ENCODE measurements around the gene TRMT2A.

The TRMT2A gene

DNA sequence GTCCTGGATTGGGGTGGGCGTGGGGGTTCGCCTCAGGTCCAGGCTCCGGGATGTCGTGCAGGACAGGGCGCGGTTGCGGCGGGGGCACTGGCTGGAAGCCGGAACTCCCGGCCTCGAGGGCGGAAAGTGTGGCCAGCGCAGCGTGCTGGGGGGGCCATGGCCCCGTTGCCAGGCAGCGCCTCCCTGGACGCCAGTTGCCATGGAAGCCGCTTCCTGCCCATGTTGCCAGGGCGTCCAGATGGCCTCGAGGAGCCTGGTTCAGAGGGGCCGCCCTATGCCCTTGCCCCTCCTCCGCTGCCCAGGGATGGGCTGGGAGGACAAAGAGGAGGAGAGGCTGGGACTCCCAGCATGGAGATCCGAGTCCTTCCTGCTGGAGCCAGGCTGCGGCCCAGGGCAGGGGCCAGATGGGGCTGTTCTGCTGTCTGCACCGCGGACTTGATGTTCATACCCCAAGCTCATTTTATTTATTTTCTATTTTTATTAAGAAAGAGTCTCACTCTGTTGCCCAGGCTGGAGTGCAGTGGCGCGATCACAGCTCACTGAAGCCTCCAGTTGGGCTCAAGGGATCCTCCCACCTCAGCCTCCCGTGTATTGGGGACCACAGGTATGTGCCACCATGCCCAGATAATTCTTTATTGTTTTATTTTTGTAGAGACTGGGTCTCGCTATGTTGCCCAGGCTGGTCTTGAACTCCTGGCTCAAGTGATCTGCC is 38.5 kb upstream of the TRMT2A start:
- DNase-seq = no peak
- H3K36me3 Mint-ChIP-seq (ENCODE audit: insufficient read depth) = peaks cover 7% of the 10 kb centered on the region

DNA sequence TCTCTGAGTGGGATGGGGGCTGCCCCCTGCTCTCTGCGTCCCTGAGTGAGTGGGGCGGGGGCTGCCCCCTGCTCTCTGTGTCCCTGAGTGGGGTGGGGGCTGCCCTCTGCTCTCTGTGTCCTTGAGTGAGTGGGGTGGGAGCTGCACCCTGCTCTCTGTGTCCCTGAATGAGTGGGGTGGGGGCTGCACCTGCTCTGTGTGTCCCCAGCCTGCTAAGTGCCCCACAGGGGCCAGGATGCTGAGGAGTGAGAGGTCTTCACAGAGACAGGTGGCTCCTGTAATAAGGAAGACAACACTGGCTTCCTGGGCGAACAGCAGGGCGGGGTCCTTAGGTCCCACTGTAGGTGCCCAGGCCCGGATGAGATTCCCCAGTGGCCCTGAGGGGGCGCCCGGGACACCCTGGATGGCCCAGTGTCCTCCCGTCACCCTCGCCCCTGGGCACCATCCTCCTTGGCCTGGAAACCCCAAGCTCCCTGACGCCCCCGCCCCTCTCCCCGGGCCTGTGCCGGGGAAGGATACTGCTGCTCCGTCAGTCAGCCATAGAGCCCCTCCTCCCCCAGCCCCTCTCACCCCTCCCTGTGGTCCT is 37.7 kb upstream of the TRMT2A start:
- no peak overlapping the region for H3K4me3 Mint-ChIP-seq
- ATAC-seq (replicated peaks) (no peak), DNase-seq (no peak)
- H3K4me1 Mint-ChIP-seq (ENCODE audit: low read depth in 2 of 2) = peaks cover 0 to 4% of the 10 kb centered on the region in 2 donors
- no peaks in the 10 kb centered on the region for H3K9me3 Mint-ChIP-seq
- H3K27ac Mint-ChIP-seq = no peak overlapping the region
- peaks cover 4% of the 10 kb centered on the region for H3K36me3 Mint-ChIP-seq (ENCODE audit: insufficient read depth)
- H3K27me3 Mint-ChIP-seq = peaks cover 0 to 10% of the 10 kb centered on the region in 2 donors

More for the DNA sequence above, 38.5 kb upstream of the TRMT2A start:
- H3K4me1 Mint-ChIP-seq (ENCODE audit: low read depth in 2 of 2) = peaks cover 0 to 4% of the 10 kb centered on the region in 2 donors
- H3K9me3 Mint-ChIP-seq = no peaks in the 10 kb centered on the region
- H3K27me3 Mint-ChIP-seq = peaks cover 0 to 10% of the 10 kb centered on the region in 2 donors
- H3K27ac Mint-ChIP-seq = no peak overlapping the region
- peak; percentile 35 for ATAC-seq (replicated peaks)
- H3K4me3 Mint-ChIP-seq = no peak overlapping the region

DNA sequence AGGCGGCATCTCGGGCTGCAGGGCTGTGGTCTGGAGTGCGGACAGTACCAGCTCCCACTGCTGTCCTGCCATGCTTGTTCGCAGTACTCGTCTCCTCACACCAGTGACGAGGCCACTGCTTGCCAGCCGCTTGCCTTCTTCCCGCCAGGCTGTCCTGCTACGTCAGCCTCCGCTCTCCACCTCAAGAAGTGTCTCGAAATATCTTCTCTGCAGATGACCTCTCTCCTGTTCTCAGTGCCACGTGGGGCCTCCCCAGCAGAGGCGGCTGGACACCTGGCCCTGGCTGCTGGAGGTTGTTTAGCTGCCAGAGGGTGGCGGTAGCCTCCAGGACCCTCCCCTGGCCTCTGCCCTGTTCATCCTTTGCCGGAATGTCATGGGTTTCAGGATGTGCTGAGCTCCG is 36.9 kb upstream of the TRMT2A start:
- no peak for ATAC-seq (replicated peaks)
- Mint-ChIP-seq H3K27ac (no peak overlapping the region), H3K4me1 (ENCODE audit: low read depth in 2 of 2) (peaks cover 0 to 4% of the 10 kb centered on the region in 2 donors)

DNA sequence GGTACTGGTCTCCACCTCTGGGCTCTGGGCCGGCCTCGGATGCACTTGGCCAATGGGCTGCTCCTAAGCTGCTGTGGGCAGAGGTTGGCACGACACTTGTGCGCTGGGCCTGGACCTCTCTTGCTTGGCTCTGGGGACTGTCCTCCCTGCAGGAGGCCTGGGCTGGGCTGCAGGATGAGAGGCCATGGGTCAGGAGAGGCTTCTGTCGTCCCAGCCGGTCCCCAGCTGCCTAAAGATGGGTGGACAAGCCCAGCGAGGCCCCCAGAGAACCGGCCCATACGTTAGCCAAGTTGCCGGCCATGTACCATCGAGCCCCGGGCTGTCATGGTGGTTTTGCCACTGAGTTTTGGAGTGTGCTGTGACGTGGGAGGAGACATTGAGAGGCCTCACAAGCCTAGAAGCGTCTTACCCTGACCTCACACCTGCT is 35.5 kb upstream of the TRMT2A start:
- ATAC-seq (replicated peaks) = no peak
- no peak for DNase-seq
- Mint-ChIP-seq H3K4me1 (ENCODE audit: low read depth in 2 of 2) (peaks cover 0 to 4% of the 10 kb centered on the region in 2 donors), H3K4me3 (no peak overlapping the region), H3K27ac (no peak overlapping the region), H3K27me3 (peaks cover 0 to 10% of the 10 kb centered on the region in 2 donors), H3K36me3 (ENCODE audit: insufficient read depth) (peaks cover 4% of the 10 kb centered on the region), H3K9me3 (no peaks in the 10 kb centered on the region)

More for the DNA sequence above, 36.9 kb upstream of the TRMT2A start:
- Mint-ChIP-seq H3K9me3 (no peaks in the 10 kb centered on the region), H3K27me3 (peaks cover 0 to 10% of the 10 kb centered on the region in 2 donors), H3K36me3 (ENCODE audit: insufficient read depth) (peaks cover 4% of the 10 kb centered on the region), H3K4me3 (no peak overlapping the region)
- no peak for DNase-seq

DNA sequence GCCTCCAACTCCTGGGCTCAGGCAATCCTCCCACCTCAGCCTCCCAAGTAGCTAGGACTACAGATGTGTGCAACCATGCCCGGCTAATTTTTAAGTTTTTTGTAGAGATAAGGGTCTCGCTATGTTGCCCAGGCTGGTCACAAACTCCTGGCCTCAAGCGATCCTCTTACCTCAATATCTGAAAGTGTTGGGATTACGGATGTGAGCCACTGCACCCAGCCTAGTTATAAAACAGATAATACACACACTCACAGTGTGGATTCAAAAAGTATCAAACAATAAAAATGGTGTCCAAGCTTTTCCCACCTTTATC is 34.2 kb upstream of the TRMT2A start:
- Mint-ChIP-seq H3K27me3 (no peaks in the 10 kb centered on the region), H3K27ac (peak overlapping the region in 1 of 2 donors; percentile 53), H3K4me1 (ENCODE audit: low read depth in 2 of 2) (no peaks in the 10 kb centered on the region), H3K36me3 (ENCODE audit: insufficient read depth) (peaks cover 4% of the 10 kb centered on the region), H3K4me3 (no peak overlapping the region), H3K9me3 (no peaks in the 10 kb centered on the region)
- ATAC-seq (replicated peaks) (no peak), DNase-seq (no peak)

DNA sequence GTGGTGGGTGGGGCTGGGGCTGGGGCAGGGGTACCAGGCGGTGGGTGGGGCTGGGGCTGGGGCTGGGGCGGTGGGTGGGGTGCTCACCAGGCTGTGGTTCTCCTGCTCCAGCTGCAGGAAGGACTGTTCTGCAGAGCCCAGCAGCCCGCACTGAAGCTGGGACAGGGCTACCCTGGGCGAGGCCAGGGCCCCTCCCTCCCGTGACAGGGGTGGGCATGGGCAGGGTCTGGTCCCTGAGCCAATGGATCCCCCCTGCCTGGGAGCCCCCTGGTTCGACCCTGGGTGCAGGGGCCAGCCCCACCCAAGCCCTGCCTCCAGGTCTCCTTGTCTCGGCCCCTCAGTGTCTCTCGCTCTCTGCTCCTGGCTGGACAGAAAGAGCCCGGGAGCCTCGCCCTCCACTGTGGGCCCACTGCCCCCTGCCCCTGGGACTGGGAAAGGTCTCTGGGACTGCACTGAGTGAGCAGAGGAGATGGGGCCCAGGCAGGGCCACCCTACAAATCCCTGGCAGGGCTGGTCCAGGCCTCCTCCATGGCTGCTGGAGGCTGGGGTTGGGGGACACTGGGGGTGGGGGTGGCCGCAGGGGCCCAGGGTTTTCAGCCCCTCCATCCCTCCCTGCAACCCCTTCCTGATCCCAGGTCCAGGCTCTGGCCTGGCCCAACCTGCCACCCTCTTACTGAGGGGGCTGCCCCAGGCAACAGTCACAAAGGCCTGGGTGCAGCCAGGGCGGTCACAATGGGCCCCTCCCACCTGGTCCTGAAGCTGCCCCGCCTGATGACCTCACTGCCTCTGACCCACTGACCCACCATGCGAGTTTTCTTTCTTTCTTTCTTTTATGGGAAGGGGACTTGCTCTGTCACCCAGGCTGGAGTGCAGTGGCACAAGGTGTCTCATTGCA is 33.6 kb upstream of the TRMT2A start, which contains the start of gene CCDC188:
CCDC188 (minus strand) TSS at position 675 of the 895 bp plus-strand sequence; CDS start at position 606, 69 bp downstream.
- no peaks in the 10 kb centered on the region for H3K27me3 Mint-ChIP-seq
- H3K4me1 Mint-ChIP-seq (ENCODE audit: low read depth in 2 of 2) = no peaks in the 10 kb centered on the region
- no peak within 1 kb of the TSS for H3K4me3 Mint-ChIP-seq
- H3K27ac Mint-ChIP-seq = peak within 1 kb of the TSS in 1 of 2 donors; percentile 53
- H3K9me3 Mint-ChIP-seq = no peaks in the 10 kb centered on the region
- DNase-seq (no peak), ATAC-seq (replicated peaks) (no peak)
- H3K36me3 Mint-ChIP-seq (ENCODE audit: insufficient read depth) = peaks cover 4% of the 10 kb centered on the region

DNA sequence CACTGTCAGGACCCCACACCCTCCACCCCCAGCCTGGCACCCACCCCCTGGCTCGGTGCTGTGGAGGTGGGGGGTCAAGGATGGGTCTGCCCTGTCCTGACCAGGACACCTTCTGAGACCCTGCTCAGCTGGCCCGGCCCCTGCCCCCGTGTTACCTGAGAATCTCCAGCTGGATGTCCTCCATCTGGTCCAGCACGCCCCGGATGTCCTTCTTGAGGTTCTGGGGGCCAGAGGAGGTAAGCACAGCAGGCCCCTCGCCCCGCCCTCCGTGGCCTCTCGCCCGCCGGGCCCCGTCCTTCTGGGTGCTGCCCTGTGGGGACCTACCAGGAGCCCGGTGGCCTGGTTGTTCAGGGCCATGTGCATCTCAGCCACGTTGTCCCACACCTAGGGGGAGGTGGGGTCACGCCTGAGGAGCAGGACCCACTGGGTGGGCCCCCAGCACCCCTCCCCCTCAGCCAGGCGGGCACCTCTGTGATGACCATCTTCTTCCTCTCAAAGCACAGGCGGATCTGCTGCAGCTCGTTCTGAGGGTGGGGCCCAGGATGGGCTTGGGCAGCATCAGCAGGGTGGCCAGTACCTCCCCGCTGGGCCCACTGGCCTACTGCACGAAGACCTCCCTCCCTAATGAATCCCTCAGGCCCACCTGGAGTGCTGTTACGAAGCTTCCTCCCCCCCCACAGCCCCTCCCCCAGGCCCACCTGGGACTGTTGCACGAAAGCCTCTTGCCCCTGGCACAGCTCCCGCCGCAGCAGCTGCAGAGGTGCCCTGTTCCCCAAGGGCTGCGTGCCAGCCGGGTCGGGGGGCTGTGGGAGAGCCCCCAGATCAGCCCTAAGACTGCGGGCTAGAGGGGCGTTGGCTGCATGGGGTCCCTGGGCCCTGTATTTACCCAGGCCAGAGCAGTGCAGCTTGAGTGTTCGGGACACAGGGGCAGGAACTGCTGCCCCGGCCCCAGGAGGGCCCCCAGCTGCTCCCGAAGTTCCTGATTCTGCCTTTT is 32.5 kb upstream of the TRMT2A start:
- Mint-ChIP-seq H3K4me3 (no peak overlapping the region), H3K27me3 (no peaks in the 10 kb centered on the region), H3K4me1 (ENCODE audit: low read depth in 2 of 2) (no peaks in the 10 kb centered on the region), H3K27ac (no peak overlapping the region), H3K9me3 (no peaks in the 10 kb centered on the region), H3K36me3 (ENCODE audit: insufficient read depth) (peaks cover 7% of the 10 kb centered on the region)
- no peak for DNase-seq
- no peak for ATAC-seq (replicated peaks)

DNA sequence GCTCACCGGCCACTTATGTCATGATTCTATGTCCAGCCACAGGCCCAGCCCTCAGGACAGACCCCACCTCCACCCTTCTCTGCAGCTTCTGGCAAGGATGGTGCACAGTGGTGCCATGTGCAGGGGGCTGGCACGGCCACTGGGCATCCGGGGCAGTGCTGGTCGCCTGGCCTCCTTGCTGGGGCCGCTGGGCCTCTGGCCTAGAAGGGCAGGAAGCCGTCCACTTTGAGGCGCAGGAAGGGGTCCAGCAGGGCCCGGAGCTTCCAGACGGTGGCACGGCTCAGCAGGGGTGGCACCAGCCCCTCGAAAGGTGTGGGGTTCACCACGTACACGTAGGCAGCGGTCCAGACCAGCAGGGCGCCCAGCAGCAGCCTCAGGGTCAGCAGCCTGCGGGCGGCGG is 31.4 kb upstream of the TRMT2A start:
- Mint-ChIP-seq H3K27ac (no peak overlapping the region), H3K9me3 (no peaks in the 10 kb centered on the region), H3K36me3 (ENCODE audit: insufficient read depth) (peaks cover 10% of the 10 kb centered on the region), H3K4me1 (ENCODE audit: low read depth in 2 of 2) (no peaks in the 10 kb centered on the region), H3K4me3 (no peak overlapping the region), H3K27me3 (no peaks in the 10 kb centered on the region)
- ATAC-seq (replicated peaks) = no peak
- DNase-seq = no peak

DNA sequence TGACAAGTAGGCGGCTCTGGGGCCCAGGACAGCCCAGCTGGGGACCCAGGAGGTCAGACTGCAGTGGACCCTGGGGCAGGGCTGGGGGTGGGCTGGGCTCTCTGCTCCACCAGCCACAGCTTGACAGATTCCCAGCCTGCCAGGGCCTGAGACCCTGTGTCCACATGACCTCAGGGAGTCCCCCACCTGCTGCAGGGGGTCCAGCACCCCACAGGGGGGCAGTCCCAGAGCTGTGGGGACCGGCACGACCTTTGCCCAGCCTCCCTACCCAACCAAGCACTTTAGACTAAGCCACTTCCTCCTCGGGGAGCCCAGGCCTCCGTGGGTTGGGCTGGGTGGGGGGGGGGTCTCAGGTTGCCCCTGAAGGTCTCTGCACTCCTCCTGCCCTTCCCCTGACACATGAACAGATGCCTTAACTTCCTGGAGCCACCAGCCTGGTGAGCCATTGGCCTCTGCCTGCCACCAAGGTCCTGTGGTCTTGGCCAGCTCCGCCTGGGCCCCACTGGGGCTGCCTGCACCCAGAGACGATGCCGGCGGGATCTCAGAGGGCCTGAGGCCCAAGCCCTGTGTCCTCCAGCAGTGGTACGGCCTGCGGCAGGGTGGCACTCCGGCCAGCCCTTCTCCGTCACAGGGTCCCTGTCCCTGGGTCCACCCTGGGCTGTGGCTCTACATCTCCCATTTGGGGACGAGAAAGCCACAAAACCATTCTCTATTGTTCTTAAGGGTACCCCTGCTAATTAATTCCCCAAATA is 30.4 kb upstream of the TRMT2A start:
- no peak for DNase-seq
- no peak overlapping the region for H3K4me3 Mint-ChIP-seq
- no peaks in the 10 kb centered on the region for H3K27me3 Mint-ChIP-seq
- no peak overlapping the region for H3K27ac Mint-ChIP-seq
- no peaks in the 10 kb centered on the region for H3K4me1 Mint-ChIP-seq (ENCODE audit: low read depth in 2 of 2)
- peaks cover 6% of the 10 kb centered on the region for H3K36me3 Mint-ChIP-seq (ENCODE audit: insufficient read depth)
- no peak for ATAC-seq (replicated peaks)
- H3K9me3 Mint-ChIP-seq = no peaks in the 10 kb centered on the region

DNA sequence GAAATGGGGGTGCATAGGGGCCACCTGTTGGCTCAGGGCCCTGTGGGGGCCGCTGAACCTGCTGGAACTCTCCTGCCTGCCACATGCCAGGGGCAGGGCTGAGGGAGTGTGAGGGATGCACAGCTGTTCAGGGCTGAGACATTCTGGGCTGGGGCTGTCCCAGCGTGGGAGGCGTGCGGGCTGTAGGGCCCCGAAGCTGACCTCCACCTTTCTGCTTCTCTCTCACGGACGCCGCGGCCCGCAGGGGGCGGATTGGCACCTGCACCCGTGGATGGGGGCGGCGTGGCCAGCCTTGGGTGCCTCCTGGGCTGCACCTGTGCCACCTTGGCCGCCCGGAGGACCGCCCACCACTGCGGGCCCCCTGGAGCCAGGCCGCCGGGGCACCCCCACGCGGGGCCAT is 29.8 kb upstream of the TRMT2A start:
- Mint-ChIP-seq H3K27me3 (no peaks in the 10 kb centered on the region), H3K4me3 (no peak overlapping the region), H3K4me1 (ENCODE audit: low read depth in 2 of 2) (no peaks in the 10 kb centered on the region), H3K9me3 (no peaks in the 10 kb centered on the region), H3K27ac (no peak overlapping the region), H3K36me3 (ENCODE audit: insufficient read depth) (peaks cover 6% of the 10 kb centered on the region)
- ATAC-seq (replicated peaks) (no peak), DNase-seq (no peak)

DNA sequence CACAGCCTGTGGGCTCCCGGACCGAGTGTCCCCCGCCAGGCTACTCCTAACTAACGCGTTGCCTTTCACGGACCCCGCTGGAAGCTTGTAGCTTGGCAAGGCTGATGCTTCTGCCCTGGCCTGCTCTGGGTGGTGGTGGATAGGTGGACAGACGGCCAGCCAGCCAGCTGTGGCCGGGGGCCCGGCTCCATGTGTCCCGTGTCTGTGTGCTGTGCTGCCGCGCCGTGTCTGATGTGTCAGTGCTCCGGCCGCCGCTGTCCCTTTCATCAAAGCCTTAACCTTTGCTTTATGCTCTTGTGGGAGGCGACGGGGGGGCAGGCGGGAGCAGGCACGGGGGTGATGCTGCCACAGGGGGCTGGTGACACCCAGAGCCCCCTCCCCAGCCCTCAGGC is 28.8 kb upstream of the TRMT2A start:
- no peaks in the 10 kb centered on the region for H3K9me3 Mint-ChIP-seq
- no peak for ATAC-seq (replicated peaks)
- no peak overlapping the region for H3K4me3 Mint-ChIP-seq
- no peak overlapping the region for H3K27ac Mint-ChIP-seq
- no peak for DNase-seq
- H3K4me1 Mint-ChIP-seq (ENCODE audit: low read depth in 2 of 2) = no peaks in the 10 kb centered on the region
- H3K36me3 Mint-ChIP-seq (ENCODE audit: insufficient read depth) = peaks cover 6% of the 10 kb centered on the region
- no peaks in the 10 kb centered on the region for H3K27me3 Mint-ChIP-seq

DNA sequence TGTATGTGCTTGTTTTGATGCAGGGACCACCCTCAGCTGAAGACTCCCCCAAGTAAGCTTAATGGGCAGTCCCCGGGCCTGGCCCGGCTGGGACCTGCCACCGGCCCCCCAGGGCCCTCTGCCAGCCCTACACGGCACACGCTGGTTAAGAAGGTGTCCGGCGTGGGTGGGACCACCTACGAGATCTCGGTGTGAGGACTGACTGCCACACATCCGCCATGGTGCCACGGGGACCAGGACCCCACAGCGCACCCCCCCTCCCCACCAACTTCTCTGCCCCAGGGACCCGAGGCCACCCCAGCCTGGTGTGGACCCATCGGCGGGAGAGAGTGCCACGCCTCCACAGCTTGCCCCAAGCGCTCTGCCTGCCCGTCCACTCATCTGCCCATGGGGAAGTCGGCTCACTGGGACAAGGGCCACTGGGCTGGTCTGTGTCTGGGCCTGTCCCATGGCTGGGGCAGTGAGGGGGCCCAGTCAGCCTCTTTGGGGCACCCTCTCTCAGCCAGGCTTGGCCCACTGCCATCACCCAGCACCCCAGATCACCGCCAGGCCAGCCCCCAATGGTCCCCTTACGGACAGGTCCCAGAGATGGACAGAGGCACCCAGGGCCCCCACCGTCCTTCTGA is 28.3 kb upstream of the TRMT2A start:
- Mint-ChIP-seq H3K36me3 (ENCODE audit: insufficient read depth) (peaks cover 6% of the 10 kb centered on the region), H3K9me3 (no peaks in the 10 kb centered on the region), H3K27me3 (no peaks in the 10 kb centered on the region), H3K4me3 (no peak overlapping the region), H3K4me1 (ENCODE audit: low read depth in 2 of 2) (no peaks in the 10 kb centered on the region), H3K27ac (no peak overlapping the region)
- ATAC-seq (replicated peaks) (no peak), DNase-seq (no peak)
